SK-N-MC (cell line): ENCODE data around the gene ASCL2.

ENCODE experiments used
- EZH2 ChIP-seq: fragments of 200-600 bp; sonication (generic); IDR thresholded peaks from one replicate; pipeline ENCODE4 v1.6.1; 2017; ENCODE audit warnings: antibody characterized with exemption
- FOXP2 ChIP-seq: optimal IDR thresholded peaks from 2 replicates; pipeline ENCODE3; 2011; ENCODE audit warnings: mild to moderate bottlenecking, moderate library complexity; ENCODE audit not compliant: insufficient read depth; ENCODE audit errors: extremely low read length, control extremely low read depth
- POLR2AphosphoS5 ChIP-seq: IDR thresholded peaks from 2 replicates; pipeline ENCODE4 v1.6.1; 2012; ENCODE audit warnings: mild to moderate bottlenecking, low read depth, low read length, borderline replicate concordance

- TF ChIP-seq FOXP2 (no peak), POLR2AphosphoS5 (no peak), EZH2 (no peak)
Measured at GRCh38 chr11:2265396-2265795, 5.0 kb downstream of the ASCL2 start.
